GM23338 (cell line): Measurements from ENCODE around the gene AFAP1L2.

Experiments
- ETS1 ChIP-seq: IDR thresholded peaks from 2 replicates; pipeline ENCODE4 v1.6.1; 2016; ENCODE audit warnings: antibody characterized with exemption
- EZH2 ChIP-seq: fragments of 200-600 bp; sonication (generic); IDR thresholded peaks from one replicate; pipeline ENCODE4 v1.8.0; 2017; ENCODE audit warnings: antibody characterized with exemption, mild to moderate bottlenecking, low read depth; ENCODE audit not compliant: unreplicated experiment
- EZH2phosphoT487 ChIP-seq: fragments of 200-600 bp; sonication (generic); IDR thresholded peaks from one replicate; pipeline ENCODE4 v1.8.1; 2018; ENCODE audit warnings: antibody characterized with exemption; ENCODE audit not compliant: unreplicated experiment
- JUNB ChIP-seq: IDR thresholded peaks from one replicate; pipeline ENCODE4 v1.6.1; 2016; ENCODE audit warnings: antibody characterized with exemption; ENCODE audit not compliant: unreplicated experiment
- NANOG ChIP-seq: IDR thresholded peaks from 2 replicates; pipeline ENCODE4 v1.6.1; 2016; ENCODE audit warnings: antibody characterized with exemption, borderline replicate concordance
- POLR2AphosphoS5 ChIP-seq: IDR thresholded peaks from 2 replicates; pipeline ENCODE4 v1.6.1; 2016; ENCODE audit warnings: antibody characterized with exemption, low read depth
- STAT1 ChIP-seq: IDR thresholded peaks from one replicate; pipeline ENCODE4 v1.6.1; 2016; ENCODE audit warnings: antibody characterized with exemption; ENCODE audit not compliant: unreplicated experiment
- ZNF114 ChIP-seq: fragments of 250-450 bp; sonication (Bioruptor Pico); IDR thresholded peaks from 2 replicates; pipeline ENCODE4 v1.5.0; 2020; ENCODE audit warnings: mild to moderate bottlenecking, moderate library complexity
- TF ChIP-seq, protein P1 (sequence below), 2 experiments: fragments of 200-600 bp in 1 of 2; sonication (generic) in 1 of 2; conservative IDR thresholded peaks; 2 replicates each; pipeline versions ENCODE4 v1.5.1 to v1.6.1; 2016 to 2017; ENCODE audit warnings: antibody characterized with exemption in 2 of 2, low read depth in 2 of 2, mild to moderate bottlenecking in 2 of 2, moderate library complexity in 1 of 2
- TF ChIP-seq, protein P2 (sequence below): IDR thresholded peaks from one replicate; pipeline ENCODE4 v1.6.1; 2018; ENCODE audit warnings: antibody characterized with exemption; ENCODE audit not compliant: unreplicated experiment
- TF ChIP-seq, protein P3 (sequence below): fragments of 250-450 bp; sonication (Bioruptor Pico); IDR thresholded peaks from 2 replicates; pipeline ENCODE4 v1.5.0; 2020; ENCODE audit warnings: mild to moderate bottlenecking, moderate library complexity

DNA sequence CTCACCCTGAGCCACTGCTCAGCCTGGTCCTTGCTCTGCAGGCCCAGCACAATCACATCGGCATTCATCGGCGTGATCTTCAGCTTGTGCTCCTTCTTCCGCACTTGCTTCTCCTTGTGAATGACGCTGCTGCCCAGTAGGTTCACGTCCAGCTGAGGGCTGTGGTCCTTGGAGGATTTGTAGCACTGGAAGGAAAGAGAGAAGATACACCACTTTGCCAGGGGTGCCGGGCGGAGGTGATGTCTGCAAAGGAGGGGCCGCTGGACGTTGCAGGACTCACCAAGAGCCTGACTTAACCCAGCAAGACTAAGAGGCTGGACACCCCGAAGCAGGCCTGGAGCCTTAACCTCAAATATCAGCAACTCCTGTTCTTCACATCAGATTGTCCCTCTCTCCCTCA is 90.4 kb downstream of the AFAP1L2 start:
- TF ChIP-seq, protein P1, sequence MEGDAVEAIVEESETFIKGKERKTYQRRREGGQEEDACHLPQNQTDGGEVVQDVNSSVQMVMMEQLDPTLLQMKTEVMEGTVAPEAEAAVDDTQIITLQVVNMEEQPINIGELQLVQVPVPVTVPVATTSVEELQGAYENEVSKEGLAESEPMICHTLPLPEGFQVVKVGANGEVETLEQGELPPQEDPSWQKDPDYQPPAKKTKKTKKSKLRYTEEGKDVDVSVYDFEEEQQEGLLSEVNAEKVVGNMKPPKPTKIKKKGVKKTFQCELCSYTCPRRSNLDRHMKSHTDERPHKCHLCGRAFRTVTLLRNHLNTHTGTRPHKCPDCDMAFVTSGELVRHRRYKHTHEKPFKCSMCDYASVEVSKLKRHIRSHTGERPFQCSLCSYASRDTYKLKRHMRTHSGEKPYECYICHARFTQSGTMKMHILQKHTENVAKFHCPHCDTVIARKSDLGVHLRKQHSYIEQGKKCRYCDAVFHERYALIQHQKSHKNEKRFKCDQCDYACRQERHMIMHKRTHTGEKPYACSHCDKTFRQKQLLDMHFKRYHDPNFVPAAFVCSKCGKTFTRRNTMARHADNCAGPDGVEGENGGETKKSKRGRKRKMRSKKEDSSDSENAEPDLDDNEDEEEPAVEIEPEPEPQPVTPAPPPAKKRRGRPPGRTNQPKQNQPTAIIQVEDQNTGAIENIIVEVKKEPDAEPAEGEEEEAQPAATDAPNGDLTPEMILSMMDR (conservative IDR thresholded peaks at IDR 0.05; ENCODE audit: low read depth in 2 of 2), result no peak
- TF ChIP-seq EZH2, result no peak
- TF ChIP-seq, protein P2, sequence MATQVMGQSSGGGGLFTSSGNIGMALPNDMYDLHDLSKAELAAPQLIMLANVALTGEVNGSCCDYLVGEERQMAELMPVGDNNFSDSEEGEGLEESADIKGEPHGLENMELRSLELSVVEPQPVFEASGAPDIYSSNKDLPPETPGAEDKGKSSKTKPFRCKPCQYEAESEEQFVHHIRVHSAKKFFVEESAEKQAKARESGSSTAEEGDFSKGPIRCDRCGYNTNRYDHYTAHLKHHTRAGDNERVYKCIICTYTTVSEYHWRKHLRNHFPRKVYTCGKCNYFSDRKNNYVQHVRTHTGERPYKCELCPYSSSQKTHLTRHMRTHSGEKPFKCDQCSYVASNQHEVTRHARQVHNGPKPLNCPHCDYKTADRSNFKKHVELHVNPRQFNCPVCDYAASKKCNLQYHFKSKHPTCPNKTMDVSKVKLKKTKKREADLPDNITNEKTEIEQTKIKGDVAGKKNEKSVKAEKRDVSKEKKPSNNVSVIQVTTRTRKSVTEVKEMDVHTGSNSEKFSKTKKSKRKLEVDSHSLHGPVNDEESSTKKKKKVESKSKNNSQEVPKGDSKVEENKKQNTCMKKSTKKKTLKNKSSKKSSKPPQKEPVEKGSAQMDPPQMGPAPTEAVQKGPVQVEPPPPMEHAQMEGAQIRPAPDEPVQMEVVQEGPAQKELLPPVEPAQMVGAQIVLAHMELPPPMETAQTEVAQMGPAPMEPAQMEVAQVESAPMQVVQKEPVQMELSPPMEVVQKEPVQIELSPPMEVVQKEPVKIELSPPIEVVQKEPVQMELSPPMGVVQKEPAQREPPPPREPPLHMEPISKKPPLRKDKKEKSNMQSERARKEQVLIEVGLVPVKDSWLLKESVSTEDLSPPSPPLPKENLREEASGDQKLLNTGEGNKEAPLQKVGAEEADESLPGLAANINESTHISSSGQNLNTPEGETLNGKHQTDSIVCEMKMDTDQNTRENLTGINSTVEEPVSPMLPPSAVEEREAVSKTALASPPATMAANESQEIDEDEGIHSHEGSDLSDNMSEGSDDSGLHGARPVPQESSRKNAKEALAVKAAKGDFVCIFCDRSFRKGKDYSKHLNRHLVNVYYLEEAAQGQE, result no peak
- TF ChIP-seq POLR2AphosphoS5, result no peak
- no peak for TF ChIP-seq ETS1
- no peak for TF ChIP-seq EZH2phosphoT487
- TF ChIP-seq, protein P3, sequence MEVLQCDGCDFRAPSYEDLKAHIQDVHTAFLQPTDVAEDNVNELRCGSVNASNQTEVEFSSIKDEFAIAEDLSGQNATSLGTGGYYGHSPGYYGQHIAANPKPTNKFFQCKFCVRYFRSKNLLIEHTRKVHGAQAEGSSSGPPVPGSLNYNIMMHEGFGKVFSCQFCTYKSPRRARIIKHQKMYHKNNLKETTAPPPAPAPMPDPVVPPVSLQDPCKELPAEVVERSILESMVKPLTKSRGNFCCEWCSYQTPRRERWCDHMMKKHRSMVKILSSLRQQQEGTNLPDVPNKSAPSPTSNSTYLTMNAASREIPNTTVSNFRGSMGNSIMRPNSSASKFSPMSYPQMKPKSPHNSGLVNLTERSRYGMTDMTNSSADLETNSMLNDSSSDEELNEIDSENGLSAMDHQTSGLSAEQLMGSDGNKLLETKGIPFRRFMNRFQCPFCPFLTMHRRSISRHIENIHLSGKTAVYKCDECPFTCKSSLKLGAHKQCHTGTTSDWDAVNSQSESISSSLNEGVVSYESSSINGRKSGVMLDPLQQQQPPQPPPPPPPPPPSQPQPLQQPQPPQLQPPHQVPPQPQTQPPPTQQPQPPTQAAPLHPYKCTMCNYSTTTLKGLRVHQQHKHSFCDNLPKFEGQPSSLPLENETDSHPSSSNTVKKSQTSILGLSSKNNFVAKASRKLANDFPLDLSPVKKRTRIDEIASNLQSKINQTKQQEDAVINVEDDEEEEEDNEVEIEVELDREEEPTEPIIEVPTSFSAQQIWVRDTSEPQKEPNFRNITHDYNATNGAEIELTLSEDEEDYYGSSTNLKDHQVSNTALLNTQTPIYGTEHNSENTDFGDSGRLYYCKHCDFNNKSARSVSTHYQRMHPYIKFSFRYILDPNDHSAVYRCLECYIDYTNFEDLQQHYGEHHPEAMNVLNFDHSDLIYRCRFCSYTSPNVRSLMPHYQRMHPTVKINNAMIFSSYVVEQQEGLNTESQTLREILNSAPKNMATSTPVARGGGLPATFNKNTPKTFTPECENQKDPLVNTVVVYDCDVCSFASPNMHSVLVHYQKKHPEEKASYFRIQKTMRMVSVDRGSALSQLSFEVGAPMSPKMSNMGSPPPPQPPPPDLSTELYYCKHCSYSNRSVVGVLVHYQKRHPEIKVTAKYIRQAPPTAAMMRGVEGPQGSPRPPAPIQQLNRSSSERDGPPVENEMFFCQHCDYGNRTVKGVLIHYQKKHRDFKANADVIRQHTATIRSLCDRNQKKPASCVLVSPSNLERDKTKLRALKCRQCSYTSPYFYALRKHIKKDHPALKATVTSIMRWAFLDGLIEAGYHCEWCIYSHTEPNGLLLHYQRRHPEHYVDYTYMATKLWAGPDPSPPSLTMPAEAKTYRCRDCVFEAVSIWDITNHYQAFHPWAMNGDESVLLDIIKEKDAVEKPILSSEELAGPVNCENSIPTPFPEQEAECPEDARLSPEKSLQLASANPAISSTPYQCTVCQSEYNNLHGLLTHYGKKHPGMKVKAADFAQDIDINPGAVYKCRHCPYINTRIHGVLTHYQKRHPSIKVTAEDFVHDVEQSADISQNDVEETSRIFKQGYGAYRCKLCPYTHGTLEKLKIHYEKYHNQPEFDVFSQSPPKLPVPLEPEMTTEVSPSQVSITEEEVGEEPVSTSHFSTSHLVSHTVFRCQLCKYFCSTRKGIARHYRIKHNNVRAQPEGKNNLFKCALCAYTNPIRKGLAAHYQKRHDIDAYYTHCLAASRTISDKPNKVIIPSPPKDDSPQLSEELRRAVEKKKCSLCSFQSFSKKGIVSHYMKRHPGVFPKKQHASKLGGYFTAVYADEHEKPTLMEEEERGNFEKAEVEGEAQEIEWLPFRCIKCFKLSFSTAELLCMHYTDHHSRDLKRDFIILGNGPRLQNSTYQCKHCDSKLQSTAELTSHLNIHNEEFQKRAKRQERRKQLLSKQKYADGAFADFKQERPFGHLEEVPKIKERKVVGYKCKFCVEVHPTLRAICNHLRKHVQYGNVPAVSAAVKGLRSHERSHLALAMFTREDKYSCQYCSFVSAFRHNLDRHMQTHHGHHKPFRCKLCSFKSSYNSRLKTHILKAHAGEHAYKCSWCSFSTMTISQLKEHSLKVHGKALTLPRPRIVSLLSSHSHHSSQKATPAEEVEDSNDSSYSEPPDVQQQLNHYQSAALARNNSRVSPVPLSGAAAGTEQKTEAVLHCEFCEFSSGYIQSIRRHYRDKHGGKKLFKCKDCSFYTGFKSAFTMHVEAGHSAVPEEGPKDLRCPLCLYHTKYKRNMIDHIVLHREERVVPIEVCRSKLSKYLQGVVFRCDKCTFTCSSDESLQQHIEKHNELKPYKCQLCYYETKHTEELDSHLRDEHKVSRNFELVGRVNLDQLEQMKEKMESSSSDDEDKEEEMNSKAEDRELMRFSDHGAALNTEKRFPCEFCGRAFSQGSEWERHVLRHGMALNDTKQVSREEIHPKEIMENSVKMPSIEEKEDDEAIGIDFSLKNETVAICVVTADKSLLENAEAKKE (CRISPR knock-in tag), result no peak
- no peak for TF ChIP-seq JUNB
- TF ChIP-seq ZNF114 (CRISPR knock-in tag), result no peak
- TF ChIP-seq STAT1, result no peak
- TF ChIP-seq NANOG, result no peak
